GM21447 (cell line): ENCODE data around the gene KRTAP1-5.
"Not testable (repeated sequence)": the region's sequence is repeated elsewhere in the genome, so short reads cannot be mapped to it uniquely, and the experiment has no call there.

Experiments used
- ATAC-seq: cut with Tn5 transposase; IDR thresholded peaks from one replicate; pipeline ENCODE4 v1.9.1; 2021; ENCODE audit not compliant: unreplicated experiment

The KRTAP1-5 gene

DNA sequence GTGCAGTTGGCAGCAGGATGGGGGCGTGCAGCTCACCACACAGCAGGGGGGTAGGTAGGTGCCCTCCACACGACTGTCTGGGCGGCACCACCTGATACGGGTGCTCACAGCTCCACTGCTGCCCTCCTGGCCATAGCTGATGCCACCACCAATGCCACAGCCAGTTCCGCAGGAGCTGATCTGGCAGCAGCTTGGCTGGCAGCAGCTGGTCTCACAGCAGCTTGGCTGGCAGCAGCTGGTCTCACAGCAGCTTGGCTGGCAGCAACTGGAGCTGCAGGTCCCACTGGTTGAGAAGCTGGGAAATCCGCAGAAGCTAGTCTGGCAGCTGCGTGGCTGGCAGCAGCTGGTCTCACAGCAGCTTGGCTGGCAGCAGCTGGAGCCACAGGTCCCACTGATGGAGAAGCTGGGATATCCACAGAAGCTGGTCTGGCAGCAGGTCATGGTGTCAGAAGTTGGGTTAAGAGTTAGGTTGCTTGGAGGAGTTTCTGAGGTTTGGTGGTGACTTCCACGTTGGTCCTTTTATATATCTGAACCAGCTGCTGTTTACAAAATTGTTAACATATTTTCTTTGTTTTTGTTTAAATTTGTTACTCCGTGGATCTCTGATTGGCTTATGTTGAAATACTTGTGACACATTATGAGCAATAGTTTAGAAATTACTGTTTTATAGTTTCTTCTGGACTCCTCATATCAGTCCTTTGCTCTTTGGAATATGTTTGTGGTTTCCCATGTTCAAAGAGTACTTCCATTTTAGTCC lies at the start of gene KRTAP1-5:
KRTAP1-5 (minus strand) TSS at position 494 of the 757 bp plus-strand sequence; CDS start at position 441, 53 bp downstream.
- no peak for ATAC-seq

DNA sequence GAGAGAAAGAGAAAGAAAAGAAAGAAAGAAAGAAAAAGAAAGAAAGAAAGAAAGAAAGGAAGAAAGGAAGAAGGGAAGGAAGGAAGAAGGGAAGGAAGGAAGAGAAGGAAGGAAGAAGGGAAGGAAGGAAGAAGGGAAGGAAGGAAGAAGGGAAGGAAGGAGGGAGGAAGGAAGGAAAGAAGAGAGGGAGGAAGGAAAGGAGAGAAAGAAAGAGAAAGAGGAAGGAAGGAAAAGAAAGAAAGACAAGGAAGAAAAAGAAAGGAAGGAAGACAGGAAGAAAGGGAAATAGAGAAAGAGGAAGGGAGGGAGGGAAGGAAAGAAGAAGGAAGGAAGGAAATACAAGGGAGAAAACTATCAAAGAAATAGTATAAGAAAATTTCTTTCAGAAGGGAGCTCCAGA lies 49.8 kb upstream of the KRTAP1-5 start:
- ATAC-seq, result no peak

GRCh38 chr17:41073676-41074075 lies 46.7 kb upstream of the KRTAP1-5 start:
- ATAC-seq, result no peak

GRCh38 chr17:41071606-41072360 lies 44.8 kb upstream of the KRTAP1-5 start:
- no peak for ATAC-seq

DNA sequence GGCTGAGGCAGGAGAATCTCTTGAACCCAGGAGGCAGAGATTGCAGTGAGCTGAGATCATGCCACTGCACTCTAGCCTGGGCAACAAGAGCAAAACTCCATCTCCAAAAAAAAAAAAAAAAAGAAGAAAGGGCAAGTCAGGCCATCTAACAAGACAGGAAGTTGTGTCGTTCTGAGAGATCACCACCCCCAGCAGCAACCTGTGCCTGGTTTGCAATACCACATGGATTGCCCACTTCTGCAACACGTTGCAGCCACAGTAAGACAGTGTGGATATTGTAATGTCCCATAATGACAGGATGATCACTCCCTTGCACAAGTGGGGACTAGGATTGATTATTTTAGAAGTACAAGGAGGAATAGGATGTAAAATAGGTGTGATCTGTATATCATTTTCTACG lies 42.0 kb upstream of the KRTAP1-5 start:
- ATAC-seq, result no peak

GRCh38 chr17:41067281-41067680 lies 40.3 kb upstream of the KRTAP1-5 start:
- ATAC-seq, result no peak

DNA sequence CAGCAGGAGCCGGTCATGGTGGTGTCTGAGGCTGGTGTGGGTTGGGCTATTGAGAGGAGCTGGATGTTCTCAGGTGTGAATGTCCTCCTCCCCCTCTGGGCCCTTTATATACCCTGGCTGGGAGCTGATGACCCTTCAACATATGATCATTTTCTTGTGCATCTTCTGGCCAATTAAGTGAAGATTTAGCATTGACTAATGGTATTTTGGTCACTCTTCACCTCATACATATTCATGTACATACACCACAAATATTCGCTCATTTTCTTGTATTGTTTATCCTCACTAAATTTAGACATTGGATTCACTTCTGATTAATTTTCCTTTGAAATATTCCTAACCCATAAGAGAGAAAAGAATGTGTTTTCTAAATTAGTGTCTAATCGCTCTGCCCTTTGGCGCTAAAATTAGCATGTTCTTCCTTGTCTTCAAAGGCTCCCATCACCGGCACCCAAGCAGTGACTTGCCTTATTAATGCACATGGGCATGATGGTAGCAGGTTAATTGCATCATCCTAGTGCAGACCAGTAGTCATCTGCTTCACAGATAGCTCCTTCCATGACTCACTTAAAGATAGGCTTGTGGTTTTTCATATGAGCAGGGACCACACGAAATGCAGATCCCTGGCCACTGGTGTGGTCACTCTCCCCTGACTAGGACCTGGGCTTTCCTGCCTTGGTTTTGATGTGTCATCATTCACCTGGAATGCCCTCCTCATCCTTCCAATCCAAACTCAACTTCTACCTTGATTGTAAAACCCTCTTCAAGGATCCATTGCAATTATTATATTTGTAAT lies 39.0 kb upstream of the KRTAP1-5 start, which contains the start of gene KRTAP2-4:
KRTAP2-4 (minus strand) TSS at position 51 of the 796 bp plus-strand sequence; CDS start at position 17, 34 bp downstream.
- no peak for ATAC-seq

- not testable (repeated sequence) for ATAC-seq
These were observed 38.1 kb upstream of the KRTAP1-5 start for GRCh38 chr17:41065016-41065689.

- ATAC-seq, result no peak
These were observed 37.3 kb upstream of the KRTAP1-5 start for GRCh38 chr17:41064301-41064700.

DNA sequence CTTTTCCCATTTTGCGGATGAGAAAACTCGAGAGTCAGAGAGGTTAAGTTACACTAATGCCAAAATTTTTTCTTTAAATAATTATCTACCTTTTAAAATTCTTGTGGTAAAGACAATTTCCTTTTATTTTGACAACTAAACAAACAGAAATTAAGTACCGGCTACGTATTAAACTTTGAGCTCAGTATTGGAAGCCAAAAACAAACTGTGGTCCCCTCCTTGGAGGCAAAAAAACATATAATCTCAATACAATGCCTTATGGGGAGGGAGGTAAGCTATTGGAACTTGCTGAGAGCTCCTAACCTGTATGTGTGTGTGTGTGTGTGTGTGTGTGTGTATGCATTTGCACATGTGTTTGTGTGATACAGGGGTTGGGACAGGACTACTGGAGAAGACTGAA lies 36.4 kb upstream of the KRTAP1-5 start:
- ATAC-seq, result no peak

DNA sequence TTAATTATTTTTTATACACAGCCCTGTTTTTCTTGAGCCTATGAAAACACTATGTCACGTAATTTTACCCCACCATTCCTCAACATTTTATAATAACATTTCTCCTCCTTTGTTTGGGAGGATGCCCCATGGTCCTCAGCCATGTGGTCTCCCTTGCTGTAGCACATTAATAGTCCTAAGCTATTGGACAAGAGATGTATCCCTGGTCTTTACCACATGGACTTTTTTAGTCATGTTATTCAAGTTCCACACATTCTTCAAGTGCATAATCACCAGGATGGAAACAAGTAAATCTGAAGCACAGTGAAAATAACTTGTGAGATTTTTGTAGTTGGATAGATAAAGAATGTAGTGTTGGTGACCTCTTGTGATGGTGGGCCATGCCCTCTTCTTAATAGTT lies 35.0 kb upstream of the KRTAP1-5 start:
- ATAC-seq, result no peak

DNA sequence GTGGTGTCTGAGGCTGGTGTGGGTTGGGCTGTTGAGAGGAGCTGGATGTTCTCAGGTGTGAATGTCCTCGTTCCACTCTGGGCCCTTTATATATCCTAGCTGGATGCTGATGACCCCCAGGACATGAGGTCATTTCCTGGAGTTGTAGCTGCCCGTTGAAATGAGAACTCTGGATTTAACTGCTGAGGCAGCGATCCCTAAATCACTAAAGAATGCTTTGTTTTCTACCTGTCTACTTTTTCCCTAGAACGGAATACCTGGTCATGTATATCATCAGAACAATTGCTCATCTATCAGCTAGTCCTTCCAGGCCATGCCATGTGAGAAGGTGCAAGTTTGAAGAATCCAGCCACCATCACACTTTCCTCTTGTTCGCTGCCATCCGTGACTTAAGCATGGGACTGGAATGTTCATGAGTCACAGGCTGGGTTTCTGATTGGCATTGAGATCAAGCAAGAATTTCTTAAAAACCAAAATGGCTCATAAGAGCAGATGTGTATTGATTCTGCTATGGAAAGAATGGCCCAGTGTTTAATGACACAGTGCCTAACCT lies 33.1 kb upstream of the KRTAP1-5 start, which contains the start of gene KRTAP2-3:
KRTAP2-3 (minus strand) TSS at position 63 of the 553 bp plus-strand sequence. CDS start 64 bp downstream, outside the sequence.
- ATAC-seq, result no peak

DNA sequence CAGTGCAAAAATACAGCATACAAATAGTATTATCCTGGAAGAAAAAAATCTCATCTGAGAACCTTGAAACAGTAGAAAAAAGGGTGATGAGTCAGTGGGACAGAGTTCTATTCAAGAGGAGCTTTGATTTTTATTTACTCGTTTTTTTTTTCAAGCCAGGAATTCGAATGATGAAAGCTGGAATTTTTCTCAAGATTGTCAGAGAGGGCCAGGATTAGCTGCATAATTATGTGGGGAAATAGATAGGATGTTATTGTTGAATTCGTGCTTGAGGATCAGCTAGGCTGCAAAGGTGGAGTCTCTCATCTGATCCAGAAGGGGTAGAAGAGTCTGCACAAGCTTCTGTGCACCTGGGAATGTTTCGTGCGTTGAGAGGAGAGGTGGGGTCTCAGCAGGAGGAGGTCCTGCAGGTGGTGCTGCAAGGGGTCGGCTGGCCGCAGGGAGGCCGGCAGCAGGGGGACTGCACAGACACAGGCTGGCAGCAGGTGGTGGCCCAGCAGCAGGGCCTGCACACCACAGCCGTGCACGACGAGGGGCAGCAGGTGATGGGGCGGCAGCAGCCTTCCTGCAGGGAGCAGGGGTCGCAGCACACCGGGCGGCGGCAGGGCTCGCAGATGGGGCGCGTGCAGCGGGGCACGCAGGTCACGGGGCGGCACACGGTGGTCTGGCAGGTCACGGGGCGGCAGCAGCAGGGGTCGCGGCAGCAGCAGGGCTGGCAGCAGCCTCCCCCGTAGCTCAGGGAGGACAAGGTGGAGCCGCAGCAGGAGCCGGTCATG lies 32.5 kb upstream of the KRTAP1-5 start:
- ATAC-seq, result not testable (repeated sequence)

- ATAC-seq, result no peak
These were observed 31.7 kb upstream of the KRTAP1-5 start for GRCh38 chr17:41058741-41059140.

GRCh38 chr17:41057547-41057946 lies 30.5 kb upstream of the KRTAP1-5 start:
- no peak for ATAC-seq

GRCh38 chr17:41055130-41055529 lies 28.1 kb upstream of the KRTAP1-5 start, which contains the start of gene KRTAP2-2:
KRTAP2-2 (minus strand) TSS chr17:41055230; CDS start chr17:41055211, 19 bp downstream.
- not testable (repeated sequence) for ATAC-seq

DNA sequence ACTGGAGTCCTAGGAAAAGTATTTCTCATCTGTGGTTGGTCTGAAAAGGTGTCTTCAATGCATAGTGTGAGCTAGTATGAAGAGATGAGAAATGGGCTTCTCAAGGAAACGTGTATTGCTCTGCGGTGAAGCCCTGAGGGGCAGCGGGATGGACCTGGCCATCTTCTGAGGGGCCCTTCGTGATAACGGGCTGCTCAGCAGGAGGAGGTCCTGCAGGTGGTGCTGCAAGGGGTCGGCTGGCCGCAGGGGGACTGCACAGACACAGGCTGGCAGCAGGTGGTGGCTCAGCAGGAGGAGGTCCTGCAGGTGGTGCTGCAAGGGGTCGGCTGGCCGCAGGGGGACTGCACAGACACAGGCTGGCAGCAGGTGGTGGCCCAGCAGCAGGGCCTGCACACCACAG lies 27.5 kb upstream of the KRTAP1-5 start:
- not testable (repeated sequence) for ATAC-seq

DNA sequence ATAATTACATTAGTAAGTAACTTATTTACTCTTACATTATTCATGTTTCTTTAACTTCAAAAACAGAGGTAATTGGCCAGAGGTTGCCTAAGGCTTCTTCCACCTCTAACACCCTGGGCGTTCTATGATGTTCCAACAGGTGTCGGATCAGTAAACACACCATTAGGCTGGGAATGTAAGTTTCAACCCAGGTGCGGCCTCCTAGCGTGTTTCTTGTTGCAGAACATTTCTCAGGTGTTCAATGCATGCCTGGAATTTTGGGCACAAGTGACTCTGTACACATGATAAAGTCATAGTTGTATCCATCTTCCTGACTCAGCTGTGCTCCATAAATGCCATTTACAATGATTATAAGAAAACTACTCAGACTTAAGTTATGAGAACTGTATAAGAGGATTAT lies 27.0 kb upstream of the KRTAP1-5 start:
- ATAC-seq, result no peak

- no peak for ATAC-seq
These were observed 25.6 kb upstream of the KRTAP1-5 start for GRCh38 chr17:41052566-41052965.
